ENCODE data around the gene KCNG4. TPM values are rescaled to one million over a fixed set of nuclear protein-coding genes. Genes with fewer than 3 reads are reported as not detected.

Gene KCNG4
- polyA plus RNA-seq, 1 donor from 2014 or later = not detected

DNA sequence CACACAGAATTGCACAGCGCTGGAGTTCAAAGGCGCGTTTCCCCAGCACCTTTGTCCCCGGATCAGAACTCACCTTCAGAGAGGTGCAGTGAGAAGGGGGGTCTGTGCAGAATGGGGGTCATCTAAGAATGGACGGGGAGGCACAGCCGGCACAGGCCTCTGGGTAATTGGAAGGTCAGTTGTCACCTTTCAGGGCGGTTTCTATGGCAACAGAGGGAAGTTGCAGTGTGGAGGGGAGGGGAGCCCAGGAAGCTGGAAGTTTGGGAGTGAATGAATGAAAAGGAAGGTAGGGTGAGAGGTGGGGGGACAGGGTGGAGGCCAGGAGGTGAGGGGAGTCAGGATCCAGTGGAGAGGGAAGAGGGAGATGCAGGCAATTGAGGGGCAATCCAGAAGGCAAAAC, 12.4 kb upstream of the KCNG4 start:
- Histone ChIP-seq H3K9me2 (ENCODE audit: insufficient read depth, low read length) (no peaks in the 10 kb centered on the region), H3K27ac (ENCODE audit: low read length) (no peak overlapping the region), H3K9me3 (ENCODE audit: low read length) (no peaks in the 10 kb centered on the region), H3F3A (ENCODE audit: insufficient read depth, low read length, poor library complexity, severe bottlenecking) (no peaks in the 10 kb centered on the region), H3K27me3 (ENCODE audit: insufficient read depth, low read depth, low read length) (no peaks in the 10 kb centered on the region), H3K9ac (ENCODE audit: low read length) (no peak overlapping the region), H3K36me3 (ENCODE audit: insufficient read depth, low read length) (no peaks in the 10 kb centered on the region), H2AFZ (ENCODE audit: low read depth, low read length) (no peak overlapping the region), H3K4me2 (ENCODE audit: low read length) (no peak overlapping the region), H4K20me1 (ENCODE audit: insufficient read depth) (no peaks in the 10 kb centered on the region), H3K79me2 (replicated peaks; ENCODE audit: insufficient read depth, low read length) (no peaks in the 10 kb centered on the region), H3K4me3 (ENCODE audit: low read length) (no peak overlapping the region)
- no peak for TF ChIP-seq EP300 (conservative IDR thresholded peaks at IDR 0.05; ENCODE audit: poor library complexity, severe bottlenecking)
- no peak for TF ChIP-seq TAF1 (IDR thresholded peaks at IDR 0.05; ENCODE audit: low read depth)
- no peak for TF ChIP-seq RAD21 (conservative IDR thresholded peaks at IDR 0.05)
- no peak for TF ChIP-seq POLR2AphosphoS5 (IDR thresholded peaks at IDR 0.05)
- no peak for TF ChIP-seq MXI1 (conservative IDR thresholded peaks at IDR 0.05; ENCODE audit: poor library complexity, severe bottlenecking)
- TF ChIP-seq, protein P1, sequence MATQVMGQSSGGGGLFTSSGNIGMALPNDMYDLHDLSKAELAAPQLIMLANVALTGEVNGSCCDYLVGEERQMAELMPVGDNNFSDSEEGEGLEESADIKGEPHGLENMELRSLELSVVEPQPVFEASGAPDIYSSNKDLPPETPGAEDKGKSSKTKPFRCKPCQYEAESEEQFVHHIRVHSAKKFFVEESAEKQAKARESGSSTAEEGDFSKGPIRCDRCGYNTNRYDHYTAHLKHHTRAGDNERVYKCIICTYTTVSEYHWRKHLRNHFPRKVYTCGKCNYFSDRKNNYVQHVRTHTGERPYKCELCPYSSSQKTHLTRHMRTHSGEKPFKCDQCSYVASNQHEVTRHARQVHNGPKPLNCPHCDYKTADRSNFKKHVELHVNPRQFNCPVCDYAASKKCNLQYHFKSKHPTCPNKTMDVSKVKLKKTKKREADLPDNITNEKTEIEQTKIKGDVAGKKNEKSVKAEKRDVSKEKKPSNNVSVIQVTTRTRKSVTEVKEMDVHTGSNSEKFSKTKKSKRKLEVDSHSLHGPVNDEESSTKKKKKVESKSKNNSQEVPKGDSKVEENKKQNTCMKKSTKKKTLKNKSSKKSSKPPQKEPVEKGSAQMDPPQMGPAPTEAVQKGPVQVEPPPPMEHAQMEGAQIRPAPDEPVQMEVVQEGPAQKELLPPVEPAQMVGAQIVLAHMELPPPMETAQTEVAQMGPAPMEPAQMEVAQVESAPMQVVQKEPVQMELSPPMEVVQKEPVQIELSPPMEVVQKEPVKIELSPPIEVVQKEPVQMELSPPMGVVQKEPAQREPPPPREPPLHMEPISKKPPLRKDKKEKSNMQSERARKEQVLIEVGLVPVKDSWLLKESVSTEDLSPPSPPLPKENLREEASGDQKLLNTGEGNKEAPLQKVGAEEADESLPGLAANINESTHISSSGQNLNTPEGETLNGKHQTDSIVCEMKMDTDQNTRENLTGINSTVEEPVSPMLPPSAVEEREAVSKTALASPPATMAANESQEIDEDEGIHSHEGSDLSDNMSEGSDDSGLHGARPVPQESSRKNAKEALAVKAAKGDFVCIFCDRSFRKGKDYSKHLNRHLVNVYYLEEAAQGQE (IDR thresholded peaks at IDR 0.05; ENCODE audit: borderline replicate concordance) = no peak
- TF ChIP-seq EZH2 (IDR thresholded peaks at IDR 0.05; ENCODE audit: borderline replicate concordance, insufficient read depth, low read length, poor library complexity, severe bottlenecking) = no peak
- no peak for TF ChIP-seq CTCF (IDR thresholded peaks at IDR 0.05; ENCODE audit: poor library complexity, severe bottlenecking)
- no peak for TF ChIP-seq SMC3 (conservative IDR thresholded peaks at IDR 0.05; ENCODE audit: poor library complexity)

GRCh38 chr16:84247844-84248243, 8.0 kb upstream of the KCNG4 start:
- no peaks in the 10 kb centered on the region for H3K9me3 ChIP-seq (ENCODE audit: low read length)

More at GRCh38 chr16:84247844-84248243, 8.0 kb upstream of the KCNG4 start:
- Histone ChIP-seq H3K27me3 (ENCODE audit: insufficient read depth, low read depth, low read length) (no peaks in the 10 kb centered on the region), H3K79me2 (replicated peaks; ENCODE audit: insufficient read depth, low read length) (no peaks in the 10 kb centered on the region), H3K4me3 (ENCODE audit: low read length) (no peak overlapping the region), H4K20me1 (ENCODE audit: insufficient read depth) (no peaks in the 10 kb centered on the region), H3K36me3 (ENCODE audit: insufficient read depth, low read length) (no peaks in the 10 kb centered on the region), H2AFZ (ENCODE audit: low read depth, low read length) (no peak overlapping the region), H3K27ac (ENCODE audit: low read length) (no peak overlapping the region), H3K9ac (ENCODE audit: low read length) (no peak overlapping the region), H3K9me2 (ENCODE audit: insufficient read depth, low read length) (no peaks in the 10 kb centered on the region), H3F3A (ENCODE audit: insufficient read depth, low read length, poor library complexity, severe bottlenecking) (no peaks in the 10 kb centered on the region), H3K4me2 (ENCODE audit: low read length) (no peak overlapping the region)
- TF ChIP-seq POLR2AphosphoS5 (IDR thresholded peaks at IDR 0.05) (no peak), TAF1 (IDR thresholded peaks at IDR 0.05; ENCODE audit: low read depth) (no peak), EP300 (conservative IDR thresholded peaks at IDR 0.05; ENCODE audit: poor library complexity, severe bottlenecking) (no peak), CTCF (IDR thresholded peaks at IDR 0.05; ENCODE audit: poor library complexity, severe bottlenecking) (no peak)

Measured in neural cell (in vitro differentiated cells).